ENCODE results near the gene GANAB.
A peak's percentile ranks its signal among the peaks of the same experiment; 100 is the strongest.
"Not testable (repeated sequence)": the region's sequence is repeated elsewhere in the genome, so short reads cannot be mapped to it uniquely, and the experiment has no call there.

The GANAB gene

GRCh38 chr11:62645946-62646824 is at the start of gene GANAB:
Gene GANAB (minus strand): TSS chr11:62646613. CDS start chr11:62646599, 14 bp downstream.
- DNase-seq, result peak; percentile 100

DNA sequence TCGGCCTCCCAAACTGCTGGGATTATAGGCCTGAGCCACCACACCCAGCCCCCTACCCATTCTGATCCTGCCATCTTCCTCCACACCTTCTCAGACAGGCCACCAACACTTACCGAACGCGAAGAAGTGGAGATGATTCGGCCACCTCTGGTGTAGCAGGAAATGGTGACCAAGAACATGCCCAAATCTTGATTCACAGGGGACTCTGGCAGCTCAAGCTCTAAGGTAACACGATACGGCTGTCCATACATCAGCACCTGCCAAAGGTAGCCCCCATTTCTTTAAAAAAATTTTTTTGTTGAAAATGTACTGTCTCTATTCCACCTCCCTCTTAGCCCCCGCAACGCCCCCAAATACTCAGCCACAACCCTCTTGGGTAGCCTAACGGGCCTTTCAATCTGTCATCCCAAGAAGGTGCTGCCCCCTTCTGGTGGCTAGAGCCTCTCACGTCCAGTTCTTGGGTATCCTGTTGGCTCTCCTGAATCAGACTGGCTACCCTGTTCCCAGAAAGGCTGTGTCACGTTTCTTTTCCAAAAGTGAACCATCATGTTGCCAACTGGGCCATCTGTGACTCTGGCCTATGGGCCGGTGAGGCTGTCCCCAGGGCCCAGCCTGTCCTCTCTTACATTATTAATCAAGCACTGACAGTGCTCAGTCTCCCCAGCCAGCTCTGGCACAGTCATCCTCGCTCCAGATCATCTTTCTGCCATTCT is 48.2 kb upstream of the GANAB start:
- DNase-seq, result peak; percentile 80

- DNase-seq, result not testable (repeated sequence)
Observed at GRCh38 chr11:62693624-62694023, 47.2 kb upstream of the GANAB start.

GRCh38 chr11:62689421-62690183 is 43.2 kb upstream of the GANAB start, which contains the start of gene LRRN4CL:
Gene LRRN4CL (minus strand): TSS chr11:62689530. CDS start chr11:62688508, 1,022 bp downstream.
- no peak for DNase-seq

- DNase-seq, result no peak
Observed at GRCh38 chr11:62688491-62688890, 42.1 kb upstream of the GANAB start.

- DNase-seq, result no peak
Observed at GRCh38 chr11:62687508-62688396, 41.3 kb upstream of the GANAB start.

- DNase-seq, result no peak
Observed at GRCh38 chr11:62682518-62682917, 36.1 kb upstream of the GANAB start.

DNA sequence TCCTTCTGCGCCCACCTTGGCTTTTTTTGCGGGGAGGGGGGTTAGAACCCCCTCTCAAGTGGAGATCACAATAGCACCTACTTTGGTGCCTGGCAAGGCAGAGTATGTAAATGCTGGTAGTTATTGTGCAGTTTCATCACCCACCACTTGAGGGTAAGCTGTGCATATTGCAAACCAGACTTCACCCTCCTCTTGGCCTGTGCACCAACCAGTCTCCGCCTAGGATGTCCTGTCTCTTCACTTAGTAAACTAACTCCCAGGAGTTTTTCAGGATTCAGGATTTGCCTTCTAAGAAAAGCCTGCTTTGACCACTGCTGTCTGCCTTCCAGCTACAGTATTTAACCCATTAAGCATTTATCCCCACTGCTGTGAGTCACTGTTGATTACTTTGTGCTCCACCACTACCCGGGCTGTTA is 34.4 kb upstream of the GANAB start:
- DNase-seq, result peak; percentile 69

DNA sequence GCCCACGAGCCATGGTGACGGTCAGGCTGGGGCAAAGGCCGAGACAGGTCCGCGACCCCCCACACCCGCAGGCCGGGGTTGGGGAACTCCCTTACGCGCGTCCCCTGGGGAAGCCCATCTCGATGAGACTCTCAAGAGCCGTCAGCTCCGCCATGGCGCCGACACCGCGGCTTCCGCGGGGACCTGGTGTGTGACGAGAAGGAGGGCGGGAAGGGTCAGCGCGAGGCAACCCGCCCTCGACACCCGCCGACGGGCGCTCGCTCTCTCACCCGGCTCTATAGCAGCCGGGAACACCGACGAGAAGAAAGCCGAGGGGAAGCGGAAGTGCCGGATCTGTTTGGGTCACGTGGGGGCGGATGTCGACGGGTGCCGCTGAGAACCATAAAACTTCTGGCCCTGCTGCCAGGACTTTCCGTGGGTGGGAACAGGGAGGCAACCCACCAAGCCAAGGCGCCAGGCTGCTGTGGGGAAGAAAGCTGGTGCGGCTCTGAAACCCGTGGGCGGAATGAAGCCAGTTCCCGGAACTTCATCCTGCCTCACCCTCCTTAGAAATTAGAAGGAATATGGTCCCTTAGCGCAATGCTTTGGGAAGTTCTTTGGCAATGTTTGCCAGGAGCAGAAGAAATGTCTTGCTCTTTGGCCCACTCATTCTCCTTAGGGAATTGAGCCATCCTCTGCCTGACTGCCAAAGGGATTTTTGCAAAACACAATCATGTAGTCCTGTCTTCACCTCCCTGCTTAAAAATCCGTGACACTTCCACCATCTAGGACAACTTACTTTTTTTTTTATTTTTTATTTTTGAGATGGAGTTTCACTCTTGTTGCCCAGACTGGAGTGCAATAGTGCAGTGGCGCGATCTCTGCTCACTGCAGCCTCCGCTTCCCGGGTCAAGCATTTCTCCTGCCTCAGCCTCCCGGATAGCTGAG is 32.6 kb upstream of the GANAB start, which contains the start of gene UBXN1:
UBXN1 (minus strand) TSS at position 304 of the 927 bp plus-strand sequence; CDS start at position 154, 150 bp downstream.
- peak; percentile 89 for DNase-seq

DNA sequence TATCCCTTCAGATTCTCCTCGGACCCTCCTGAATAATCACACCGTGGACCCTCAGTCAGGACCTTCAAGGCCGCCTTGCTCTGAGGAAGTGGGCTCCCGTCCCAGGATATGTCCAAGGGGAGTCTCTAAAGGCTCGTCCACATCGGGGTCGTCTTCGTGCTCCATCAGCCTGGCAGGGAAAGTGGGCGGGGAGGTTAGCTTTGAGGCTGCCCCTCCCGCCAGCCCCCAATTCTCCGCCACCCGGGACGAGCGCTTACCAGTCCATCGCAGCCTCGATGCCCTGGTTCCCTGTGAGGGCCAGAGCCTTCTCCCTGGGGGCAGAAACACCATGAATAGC is 32.0 kb upstream of the GANAB start:
- no peak for DNase-seq

GRCh38 chr11:62677714-62678113 is 31.3 kb upstream of the GANAB start:
- no peak for DNase-seq

DNA sequence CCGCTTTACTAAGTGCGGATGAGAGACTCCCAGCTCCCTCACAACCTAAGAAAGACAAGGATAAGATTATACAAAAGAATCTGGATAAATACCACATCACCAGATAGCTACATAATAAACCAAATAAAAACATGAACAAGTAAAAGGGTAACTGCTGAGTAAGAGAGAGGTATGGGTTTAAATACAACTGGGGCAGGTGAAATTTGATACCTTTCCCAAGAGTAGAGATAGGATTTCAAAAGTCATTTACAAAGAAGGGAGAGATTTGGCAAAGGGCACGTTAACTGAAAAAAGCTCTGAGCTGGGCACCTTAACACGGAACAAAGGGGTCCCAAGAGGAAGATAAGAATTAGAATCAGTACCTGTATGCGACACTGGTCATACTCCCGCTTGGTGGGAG is 30.7 kb upstream of the GANAB start:
- no peak for DNase-seq

GRCh38 chr11:62676698-62677097 is 30.3 kb upstream of the GANAB start:
- DNase-seq, result no peak

DNA sequence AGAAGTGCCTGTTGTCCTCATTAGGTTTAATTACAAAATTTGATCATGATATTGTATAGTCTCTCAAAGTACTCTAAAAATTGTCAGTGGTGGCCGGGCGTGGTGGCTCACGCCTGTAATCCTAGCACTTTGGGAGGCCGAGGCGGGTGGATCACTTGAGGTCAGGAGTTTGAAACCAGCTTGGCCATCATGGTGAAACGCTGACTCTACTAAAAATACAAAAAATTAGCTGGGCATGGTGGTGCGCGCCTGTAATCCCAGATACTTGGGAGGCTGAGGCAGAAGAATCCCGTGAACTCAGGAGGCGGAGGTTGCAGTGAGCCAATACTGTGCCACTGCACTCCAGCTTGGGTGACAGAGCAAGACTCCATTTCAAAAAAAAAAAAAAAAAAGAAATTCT is 29.0 kb upstream of the GANAB start:
- DNase-seq, result not testable (repeated sequence)

GRCh38 chr11:62673196-62673525 is 26.7 kb upstream of the GANAB start:
- DNase-seq, result no peak

- DNase-seq, result peak; percentile 96
Observed at GRCh38 chr11:62671608-62672389, 25.4 kb upstream of the GANAB start, which contains the start of the genes LBHD1 and UQCC3. Gene LBHD1 (minus strand): TSS chr11:62672267. CDS start chr11:62670031, 2,236 bp downstream. Gene UQCC3 (plus strand): TSS chr11:62671673. CDS start chr11:62671746, 73 bp downstream.

DNA sequence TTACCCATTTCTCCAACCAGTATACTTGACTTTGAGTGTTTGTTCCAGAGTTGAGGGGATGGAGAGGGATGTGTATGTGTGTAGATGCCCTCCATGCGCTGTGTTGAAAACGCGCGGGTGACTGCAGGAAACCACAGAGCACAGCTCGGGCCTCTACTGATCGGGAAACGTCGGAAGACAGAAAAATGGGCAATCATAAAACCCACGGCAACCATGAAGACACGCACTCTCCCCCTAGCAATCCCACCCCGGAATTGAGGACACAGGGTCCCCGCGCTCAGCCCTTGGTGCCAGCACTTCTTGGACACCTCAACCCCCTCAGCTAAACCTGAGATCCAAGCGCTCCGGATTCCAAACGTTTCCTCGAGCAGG is 24.8 kb upstream of the GANAB start:
- no peak for DNase-seq

DNA sequence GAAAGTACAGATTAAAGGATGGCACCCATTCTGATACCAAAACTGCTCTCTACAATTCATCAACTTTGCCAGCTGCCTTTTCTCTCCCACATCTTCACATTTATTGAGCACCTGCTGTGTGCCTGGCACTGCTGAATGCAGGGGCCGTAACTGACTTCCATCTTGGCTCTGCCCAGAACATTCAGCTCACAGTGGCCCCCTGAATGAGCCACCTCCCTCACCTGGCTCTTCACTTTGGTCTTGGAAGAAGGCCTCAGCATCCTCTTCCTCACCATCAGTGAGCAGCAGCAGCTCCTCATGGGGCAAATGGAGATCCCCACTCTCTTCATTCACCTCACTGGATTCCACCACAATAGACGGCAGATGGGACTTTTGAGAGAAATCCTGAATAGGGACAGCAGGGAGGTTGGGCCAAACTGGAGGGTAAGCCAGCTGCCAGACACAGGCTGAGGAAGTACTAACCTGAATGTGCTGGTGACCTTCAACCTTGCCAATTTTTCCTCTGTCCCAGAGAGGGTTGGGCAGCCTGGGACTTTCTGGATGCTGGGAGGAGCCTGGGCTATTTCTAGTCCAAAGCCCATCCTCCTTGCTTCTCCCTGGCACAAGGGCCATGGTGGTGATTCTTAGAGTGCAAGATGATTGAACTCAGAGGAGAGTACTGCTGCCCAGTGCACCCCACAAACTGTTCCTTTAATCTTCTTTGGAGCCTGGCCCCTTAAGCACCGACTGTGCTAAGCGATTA is 23.2 kb upstream of the GANAB start:
- DNase-seq, result no peak

DNA sequence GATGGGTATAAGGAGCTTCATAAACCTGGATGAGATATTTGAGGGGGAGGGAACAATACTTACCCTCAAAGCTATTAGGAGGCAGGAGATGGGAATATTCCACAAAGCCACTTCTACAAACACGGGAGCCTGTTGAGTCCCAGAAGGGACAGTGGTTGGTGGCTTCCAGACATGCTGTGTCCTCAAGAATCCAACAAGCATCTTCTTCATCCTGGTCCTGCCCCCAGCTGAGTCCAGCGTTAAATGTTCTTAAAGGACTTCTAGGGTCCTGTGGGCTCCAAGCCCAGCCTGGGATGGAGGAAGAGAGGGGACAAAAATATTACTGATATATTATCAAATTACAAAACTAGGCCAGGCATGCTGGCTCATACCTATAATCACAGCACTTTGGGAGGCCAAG is 21.0 kb upstream of the GANAB start:
- no peak for DNase-seq

Data from activated CD4-positive, alpha-beta T cell treated with anti-CD3 and anti-CD28 coated beads, Interleukin-2, Interleukin-6, amounts not matched to agents 100 ng/mL and 50 ng/mL, durations not matched to agents 16 hours and 8 hours (primary cell).